Neural progenitor cell (in vitro differentiated cells): ENCODE results near the gene CEP135.

Experiments used
- EZH2 ChIP-seq: fragments of 200-600 bp; sonication (generic); IDR thresholded peaks from 2 replicates; pipeline ENCODE4 v1.6.1; 2017; ENCODE audit warnings: antibody characterized with exemption, mild to moderate bottlenecking, moderate library complexity
- TF ChIP-seq, protein P1 (sequence below): fragments of 200-600 bp; sonication (generic); IDR thresholded peaks from 2 replicates; pipeline ENCODE4 v1.5.1; 2017; ENCODE audit warnings: antibody characterized with exemption, mild to moderate bottlenecking

DNA sequence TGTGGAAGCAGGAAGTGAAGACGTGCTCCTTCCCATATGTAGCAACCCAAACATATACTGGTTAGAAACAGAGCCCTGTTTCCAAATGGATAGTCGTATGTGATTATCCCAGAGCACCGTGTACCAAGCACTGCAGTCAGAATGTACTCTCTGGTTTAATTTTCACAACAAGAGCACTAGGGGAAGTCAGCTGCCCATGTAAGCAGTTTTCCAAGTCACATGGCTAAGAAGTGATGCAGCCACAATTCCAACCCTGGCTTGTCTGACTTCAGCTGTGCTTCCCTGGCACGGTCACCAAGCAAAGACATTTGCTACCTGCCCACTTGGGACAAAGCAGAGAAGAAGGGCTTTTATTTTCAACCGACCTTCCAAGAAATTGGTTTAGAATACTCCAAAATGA lies 28.2 kb upstream of the CEP135 start:
- TF ChIP-seq, protein P1, sequence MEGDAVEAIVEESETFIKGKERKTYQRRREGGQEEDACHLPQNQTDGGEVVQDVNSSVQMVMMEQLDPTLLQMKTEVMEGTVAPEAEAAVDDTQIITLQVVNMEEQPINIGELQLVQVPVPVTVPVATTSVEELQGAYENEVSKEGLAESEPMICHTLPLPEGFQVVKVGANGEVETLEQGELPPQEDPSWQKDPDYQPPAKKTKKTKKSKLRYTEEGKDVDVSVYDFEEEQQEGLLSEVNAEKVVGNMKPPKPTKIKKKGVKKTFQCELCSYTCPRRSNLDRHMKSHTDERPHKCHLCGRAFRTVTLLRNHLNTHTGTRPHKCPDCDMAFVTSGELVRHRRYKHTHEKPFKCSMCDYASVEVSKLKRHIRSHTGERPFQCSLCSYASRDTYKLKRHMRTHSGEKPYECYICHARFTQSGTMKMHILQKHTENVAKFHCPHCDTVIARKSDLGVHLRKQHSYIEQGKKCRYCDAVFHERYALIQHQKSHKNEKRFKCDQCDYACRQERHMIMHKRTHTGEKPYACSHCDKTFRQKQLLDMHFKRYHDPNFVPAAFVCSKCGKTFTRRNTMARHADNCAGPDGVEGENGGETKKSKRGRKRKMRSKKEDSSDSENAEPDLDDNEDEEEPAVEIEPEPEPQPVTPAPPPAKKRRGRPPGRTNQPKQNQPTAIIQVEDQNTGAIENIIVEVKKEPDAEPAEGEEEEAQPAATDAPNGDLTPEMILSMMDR: no peak
- TF ChIP-seq EZH2: no peak
